ENCODE measurements around the gene MGAT4A.
"Not testable (repeated sequence)": the region's sequence is repeated elsewhere in the genome, so short reads cannot be mapped to it uniquely, and the experiment has no call there.

The MGAT4A gene

GRCh38 chr2:98769114-98769476 is 38.2 kb upstream of the MGAT4A start:
- no peak for TF ChIP-seq ZNF274 (IDR thresholded peaks at IDR 0.05; ENCODE audit: low read depth, low read length)

DNA sequence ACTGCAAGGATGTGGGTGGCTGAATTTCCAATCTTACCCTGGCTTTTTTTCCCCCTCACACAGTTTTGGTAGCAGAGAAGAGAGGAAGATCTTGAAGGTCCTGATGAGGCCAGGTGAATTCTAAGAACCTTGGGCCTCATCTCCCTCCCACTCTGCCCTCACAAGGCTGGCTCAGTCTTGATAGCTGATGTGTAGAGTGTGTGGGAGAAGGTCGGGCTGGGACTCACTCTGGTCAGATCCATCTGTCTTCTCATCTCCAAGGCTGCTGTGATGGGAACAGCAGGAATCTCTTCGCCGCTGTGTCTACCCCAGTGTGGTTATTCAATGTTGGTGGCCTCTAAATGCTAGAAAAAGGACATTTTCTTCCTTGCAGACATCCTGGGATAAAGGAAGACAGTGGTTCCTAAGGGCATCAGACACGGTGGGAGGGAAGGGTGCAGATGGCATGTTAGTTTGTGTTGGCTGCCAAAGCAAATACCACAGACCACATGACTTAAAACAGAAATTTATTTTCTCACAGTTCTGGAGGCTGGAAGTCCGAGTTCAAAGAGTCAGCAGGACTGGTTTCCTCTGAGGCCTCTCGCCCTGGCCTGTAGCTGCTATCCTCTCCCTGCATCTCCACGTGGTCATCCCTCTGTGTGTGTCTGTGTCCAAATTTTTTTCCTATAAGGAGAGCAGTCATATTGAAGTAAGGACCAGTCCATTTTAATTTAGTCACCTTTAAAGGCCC is 37.6 kb upstream of the MGAT4A start:
- no peak overlapping the region for H3K4me3 ChIP-seq (ENCODE audit: low read length)
- TF ChIP-seq ZNF274 (IDR thresholded peaks at IDR 0.05; ENCODE audit: low read depth, low read length): no peak

More at GRCh38 chr2:98769114-98769476, 38.2 kb upstream of the MGAT4A start:
- no peak overlapping the region for H3K4me3 ChIP-seq (ENCODE audit: low read length)

- TF ChIP-seq ZNF274 (IDR thresholded peaks at IDR 0.05; ENCODE audit: low read depth, low read length): no peak
- H3K4me3 ChIP-seq (ENCODE audit: low read length): no peak overlapping the region
Observed at GRCh38 chr2:98764499-98764898, 33.6 kb upstream of the MGAT4A start.

GRCh38 chr2:98763209-98763951 is 32.4 kb upstream of the MGAT4A start:
- no peak overlapping the region for H3K4me3 ChIP-seq (ENCODE audit: low read length)

DNA sequence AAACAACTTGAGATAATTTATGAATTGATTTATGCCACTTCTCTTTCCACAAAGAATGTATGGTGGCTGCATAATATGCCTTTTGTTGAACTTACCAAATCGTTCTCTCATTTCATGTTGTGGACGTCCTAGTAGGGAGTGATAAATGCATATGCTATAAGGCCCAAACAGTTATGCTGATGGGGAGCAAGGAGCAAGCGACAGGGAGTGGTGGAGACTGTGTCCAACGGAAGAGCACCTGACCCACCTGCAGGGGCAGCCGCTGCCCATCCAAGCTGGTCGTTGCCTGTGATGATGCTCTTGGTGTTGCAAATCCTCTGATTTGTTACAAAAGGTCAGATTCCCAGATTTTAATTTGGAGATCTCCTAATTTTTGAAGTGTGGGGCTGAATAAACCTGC is 31.0 kb upstream of the MGAT4A start:
- no peak overlapping the region for H3K4me3 ChIP-seq (ENCODE audit: low read length)
- no peak for TF ChIP-seq ZNF274 (IDR thresholded peaks at IDR 0.05; ENCODE audit: low read depth, low read length)

More at GRCh38 chr2:98763209-98763951, 32.4 kb upstream of the MGAT4A start:
- no peak for TF ChIP-seq ZNF274 (IDR thresholded peaks at IDR 0.05; ENCODE audit: low read depth, low read length)

- H3K4me3 ChIP-seq (ENCODE audit: low read length): no peak overlapping the region
- TF ChIP-seq ZNF274 (IDR thresholded peaks at IDR 0.05; ENCODE audit: low read depth, low read length): no peak
Observed at GRCh38 chr2:98761267-98761781, 30.4 kb upstream of the MGAT4A start.

DNA sequence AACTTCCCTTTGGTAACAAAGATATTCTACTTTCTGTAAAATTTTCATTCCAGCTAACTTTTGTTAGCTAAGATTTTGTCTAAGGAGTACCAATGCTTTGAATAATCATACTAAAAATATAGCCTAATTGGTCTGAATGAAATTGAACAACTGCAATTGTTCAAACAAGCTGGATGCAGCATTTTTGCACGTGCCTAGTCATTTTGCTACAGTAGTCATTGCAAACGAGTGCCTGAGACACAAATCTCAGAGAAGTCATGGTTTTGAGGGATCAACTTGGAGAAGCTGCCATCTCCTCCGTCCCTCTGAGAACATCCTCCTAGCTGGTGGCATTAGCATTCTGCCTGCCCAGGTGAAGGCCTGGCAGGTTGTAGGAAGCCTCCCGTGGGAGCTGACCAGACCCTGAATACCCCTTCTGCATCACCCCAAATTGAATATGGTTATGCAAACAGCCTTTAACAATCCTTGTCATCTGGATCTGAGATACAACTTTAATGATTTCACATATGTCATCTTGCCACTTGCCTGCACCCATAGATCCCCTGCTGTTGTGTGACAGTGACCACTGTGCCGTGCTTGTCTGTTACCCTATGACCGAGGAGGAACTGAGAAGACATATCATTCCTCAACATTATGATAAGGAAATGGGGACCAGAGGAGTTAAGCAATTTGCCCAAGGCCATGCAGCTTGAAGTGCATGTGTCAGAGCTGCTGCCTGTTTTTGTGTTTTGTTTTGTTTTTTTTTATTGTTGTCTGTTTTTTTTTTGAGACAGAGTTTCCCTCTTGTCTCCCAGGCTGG is 29.1 kb upstream of the MGAT4A start:
- no peak overlapping the region for H3K4me3 ChIP-seq (ENCODE audit: low read length)
- no peak for TF ChIP-seq ZNF274 (IDR thresholded peaks at IDR 0.05; ENCODE audit: low read depth, low read length)

DNA sequence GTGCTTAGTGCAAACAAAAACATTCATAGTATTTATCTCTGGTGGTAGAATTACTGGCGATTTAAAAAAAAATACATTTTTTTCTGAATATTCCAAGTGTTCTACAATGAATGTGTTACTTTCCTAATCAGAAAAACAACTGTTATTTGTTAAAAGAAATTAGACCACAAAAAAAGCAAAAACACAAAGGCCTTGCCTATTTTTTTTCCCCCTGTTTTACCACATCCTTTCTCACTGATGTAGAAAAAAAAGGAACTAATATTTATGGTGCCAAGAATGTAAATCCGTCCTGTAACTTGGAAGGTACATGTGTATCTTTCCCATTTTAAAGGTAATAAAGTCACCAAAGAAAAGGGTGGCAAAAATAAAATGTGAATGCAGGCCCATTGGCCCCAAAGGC is 28.4 kb upstream of the MGAT4A start:
- TF ChIP-seq ZNF274 (IDR thresholded peaks at IDR 0.05; ENCODE audit: low read depth, low read length): no peak
- no peak overlapping the region for H3K4me3 ChIP-seq (ENCODE audit: low read length)

DNA sequence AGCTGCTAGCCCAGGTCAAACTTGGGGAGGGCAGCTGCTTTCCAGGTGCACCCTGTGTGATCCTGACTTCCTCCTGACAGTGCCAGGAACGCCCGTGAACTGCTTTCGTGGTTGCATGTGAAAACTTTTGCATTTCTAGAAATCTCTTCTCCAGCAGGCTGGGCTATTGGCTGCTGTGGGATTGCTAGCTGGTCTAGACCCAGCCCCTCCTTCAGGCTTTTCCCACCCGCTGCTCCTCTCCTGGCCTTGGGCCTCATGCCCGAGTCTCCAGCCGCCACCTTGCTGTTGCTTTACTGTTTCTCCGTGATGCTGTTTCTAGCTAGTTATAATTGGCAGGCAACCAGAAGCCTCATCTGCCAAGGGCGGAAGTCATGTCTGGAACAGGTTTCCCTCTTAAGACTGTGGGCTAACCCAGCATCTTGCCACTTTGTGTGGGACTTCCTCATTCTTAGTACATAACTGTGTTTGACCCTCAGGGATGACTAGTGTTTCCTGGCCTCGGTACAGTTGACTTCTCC is 27.0 kb upstream of the MGAT4A start:
- TF ChIP-seq ZNF274 (IDR thresholded peaks at IDR 0.05; ENCODE audit: low read depth, low read length): no peak
- H3K4me3 ChIP-seq (ENCODE audit: low read length): no peak overlapping the region; the same call in 1 of the 2 replicates

- no peak for TF ChIP-seq ZNF274 (IDR thresholded peaks at IDR 0.05; ENCODE audit: low read depth, low read length)
Observed at GRCh38 chr2:98753801-98754200, 22.9 kb upstream of the MGAT4A start.

GRCh38 chr2:98752711-98753110 is 21.8 kb upstream of the MGAT4A start:
- H3K4me3 ChIP-seq (ENCODE audit: low read length): not testable (repeated sequence)

More at GRCh38 chr2:98753801-98754200, 22.9 kb upstream of the MGAT4A start:
- no peak overlapping the region for H3K4me3 ChIP-seq (ENCODE audit: low read length)

DNA sequence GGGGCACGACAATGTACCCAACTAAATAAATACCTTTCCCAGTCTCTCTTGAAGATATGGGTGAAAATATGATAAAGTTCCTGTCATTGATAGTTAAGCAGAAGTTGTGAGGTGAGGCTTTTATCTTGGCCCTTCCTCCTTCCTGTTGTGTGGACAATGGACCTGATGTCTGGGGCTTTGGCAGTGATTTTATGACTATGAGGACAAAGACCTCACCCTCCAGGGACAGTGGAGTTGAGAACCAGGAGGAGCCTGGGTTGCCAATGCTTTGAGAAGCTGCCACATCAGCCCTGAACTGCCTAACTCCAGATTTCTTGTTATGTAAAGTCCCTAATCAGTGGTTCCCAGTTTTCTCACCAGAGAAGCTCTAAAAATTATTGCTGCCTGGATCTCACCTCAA is 20.8 kb upstream of the MGAT4A start:
- no peak for TF ChIP-seq ZNF274 (IDR thresholded peaks at IDR 0.05; ENCODE audit: low read depth, low read length)
- H3K4me3 ChIP-seq (ENCODE audit: low read length): no peak overlapping the region

DNA sequence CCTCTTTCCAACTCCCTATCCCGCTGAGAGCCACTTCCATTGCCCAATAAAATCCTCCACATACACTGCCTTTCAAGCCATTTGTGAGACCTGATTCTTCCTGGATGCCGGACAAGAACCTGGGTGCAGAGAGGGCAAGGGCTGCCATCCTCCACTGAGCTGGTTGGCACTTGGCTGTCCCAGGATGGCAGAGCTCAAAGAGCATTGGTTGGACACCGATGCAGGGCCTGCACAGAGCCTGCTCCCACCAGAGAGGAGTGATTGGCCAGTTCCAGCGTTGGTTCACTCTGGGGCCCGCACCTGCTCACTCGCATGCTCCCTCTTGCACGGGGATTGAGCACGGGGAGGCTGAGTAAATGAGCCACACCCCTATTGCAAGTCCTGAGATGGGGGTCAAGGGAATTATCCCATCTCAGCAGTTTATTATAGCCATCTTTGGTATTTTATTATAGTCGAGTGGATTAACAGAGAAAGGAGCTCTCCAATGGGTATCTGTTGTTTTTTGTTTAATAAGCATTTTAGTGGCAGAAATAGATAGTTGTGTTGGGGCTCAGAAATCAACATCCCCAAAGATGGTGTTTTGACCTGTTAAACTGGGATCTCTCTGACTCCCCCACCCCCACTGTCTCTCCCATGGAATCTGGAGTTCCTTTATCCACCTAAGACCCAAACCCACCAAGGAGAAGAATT is 19.8 kb upstream of the MGAT4A start:
- H3K4me3 ChIP-seq (ENCODE audit: low read length): no peak overlapping the region
- no peak for TF ChIP-seq ZNF274 (IDR thresholded peaks at IDR 0.05; ENCODE audit: low read depth, low read length)

DNA sequence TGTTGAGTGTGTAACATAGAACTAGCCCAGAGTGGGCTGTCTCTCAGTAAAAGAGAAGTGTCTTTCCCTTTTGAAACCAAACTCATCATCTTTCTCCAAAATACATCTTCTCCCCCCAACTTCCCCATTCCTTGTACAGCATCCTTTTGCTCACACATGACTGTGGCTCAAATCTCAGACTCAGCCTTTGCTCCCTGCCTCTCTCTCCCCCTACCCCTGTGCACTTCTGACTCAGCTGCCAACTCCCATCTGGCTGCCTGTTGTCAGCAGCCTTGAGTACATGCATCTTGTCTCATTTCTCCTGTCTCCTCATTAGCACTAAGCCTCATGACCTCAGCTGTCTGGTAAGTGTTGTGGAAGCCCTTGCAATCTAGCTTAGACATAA is 18.1 kb upstream of the MGAT4A start:
- no peak overlapping the region for H3K4me3 ChIP-seq (ENCODE audit: low read length)
- no peak for TF ChIP-seq ZNF274 (IDR thresholded peaks at IDR 0.05; ENCODE audit: low read depth, low read length)

All from GM08714 (cell line).